Activated gamma-delta T cell treated with Interleukin-2 at 50 U/mL for 16 hours (primary cell): ENCODE measurements around the gene DUT.
"Not testable (repeated sequence)": the region's sequence is repeated elsewhere in the genome, so short reads cannot be mapped to it uniquely, and the experiment has no call there.

ENCODE experiments used
- DNase-seq: peaks from one replicate; pipeline ENCODE4 v3.0.0-alpha.2; 2020

The DUT gene

DNA sequence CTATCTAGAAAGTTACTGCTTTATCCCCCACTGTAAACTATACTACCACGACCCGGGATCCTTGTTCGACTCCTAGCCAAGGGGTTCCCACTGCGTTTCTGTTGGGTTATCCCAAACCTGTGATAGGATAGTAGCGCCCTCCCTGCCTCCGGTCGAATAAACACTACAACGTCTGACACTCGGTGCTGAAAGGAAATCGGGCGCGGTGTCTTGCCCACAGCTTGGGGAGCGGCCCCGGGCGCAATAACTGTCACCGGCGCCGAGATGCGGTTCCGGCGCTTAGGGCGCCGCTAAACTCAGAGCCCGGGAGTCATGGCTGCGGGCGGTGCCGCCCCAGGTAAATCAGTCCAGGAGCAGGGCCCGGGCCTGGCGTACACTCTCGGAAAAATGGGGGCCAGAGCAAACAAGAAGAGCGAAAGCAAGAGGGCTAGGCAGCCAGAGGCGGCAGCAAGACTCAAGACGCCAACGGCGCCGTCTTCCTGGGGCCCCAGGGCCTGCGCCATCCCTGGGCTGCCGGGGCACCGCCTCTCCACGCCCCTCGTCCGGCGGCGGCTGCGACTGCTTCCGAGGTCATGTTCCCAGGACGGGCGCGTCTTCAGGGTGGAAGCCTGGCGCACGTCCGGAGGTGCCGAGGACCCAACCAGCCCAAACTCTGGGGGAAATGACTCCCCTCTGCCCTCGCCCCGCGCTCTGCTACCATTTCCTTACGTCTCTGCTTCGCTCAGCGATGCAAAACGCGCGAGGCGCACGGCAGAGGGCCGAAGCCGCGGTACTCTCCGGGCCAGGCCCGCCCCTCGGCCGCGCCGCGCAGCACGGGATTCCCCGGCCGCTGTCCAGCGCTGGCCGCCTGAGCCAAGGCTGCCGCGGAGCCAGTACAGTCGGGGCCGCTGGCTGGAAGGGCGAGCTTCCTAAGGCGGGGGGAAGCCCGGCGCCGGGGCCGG lies at the start of gene DUT:
Gene DUT (plus strand): TSS at position 575 of the 941 bp plus-strand sequence. CDS start 87 bp downstream, at position 662.
- DNase-seq = peak; percentile 73

DNA sequence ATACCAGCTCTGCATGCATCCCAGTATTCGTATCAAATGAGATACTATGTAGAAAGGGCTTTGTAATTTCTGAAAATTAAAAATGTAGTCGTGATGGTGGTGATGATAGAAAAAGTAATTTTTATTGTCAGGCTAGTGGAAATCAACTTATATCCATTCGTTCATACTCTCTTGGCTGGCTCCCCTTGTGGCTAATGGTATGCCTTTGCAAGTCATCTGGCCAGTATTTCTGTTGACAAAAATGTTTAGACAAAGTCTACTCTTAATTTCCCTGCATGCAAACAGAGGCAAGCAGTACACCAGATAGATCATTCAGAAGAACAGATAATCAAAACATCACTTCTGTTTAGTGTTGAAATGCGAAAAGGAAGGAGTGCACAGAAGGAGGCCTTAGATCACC lies 49.6 kb upstream of the DUT start:
- no peak for DNase-seq

DNA sequence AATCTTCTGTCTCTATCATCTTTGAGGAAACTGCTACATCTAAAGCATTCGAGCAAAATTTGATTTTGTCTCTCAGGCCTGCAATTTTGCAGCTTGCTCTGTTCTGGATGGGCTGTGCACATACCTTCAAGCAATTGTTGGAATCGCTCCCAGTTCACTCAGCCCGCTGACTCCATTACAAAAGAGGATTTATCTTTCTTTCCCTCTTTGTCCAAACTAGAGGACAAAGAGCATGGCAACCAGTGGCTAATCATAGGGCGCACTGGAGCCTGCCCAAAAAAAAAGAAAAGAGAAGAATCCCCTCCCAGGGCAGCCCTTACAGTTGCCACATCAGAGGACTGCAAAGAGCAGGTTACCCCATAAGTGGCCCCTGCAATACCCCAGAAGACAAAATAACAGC lies 49.0 kb upstream of the DUT start:
- DNase-seq = no peak

DNA sequence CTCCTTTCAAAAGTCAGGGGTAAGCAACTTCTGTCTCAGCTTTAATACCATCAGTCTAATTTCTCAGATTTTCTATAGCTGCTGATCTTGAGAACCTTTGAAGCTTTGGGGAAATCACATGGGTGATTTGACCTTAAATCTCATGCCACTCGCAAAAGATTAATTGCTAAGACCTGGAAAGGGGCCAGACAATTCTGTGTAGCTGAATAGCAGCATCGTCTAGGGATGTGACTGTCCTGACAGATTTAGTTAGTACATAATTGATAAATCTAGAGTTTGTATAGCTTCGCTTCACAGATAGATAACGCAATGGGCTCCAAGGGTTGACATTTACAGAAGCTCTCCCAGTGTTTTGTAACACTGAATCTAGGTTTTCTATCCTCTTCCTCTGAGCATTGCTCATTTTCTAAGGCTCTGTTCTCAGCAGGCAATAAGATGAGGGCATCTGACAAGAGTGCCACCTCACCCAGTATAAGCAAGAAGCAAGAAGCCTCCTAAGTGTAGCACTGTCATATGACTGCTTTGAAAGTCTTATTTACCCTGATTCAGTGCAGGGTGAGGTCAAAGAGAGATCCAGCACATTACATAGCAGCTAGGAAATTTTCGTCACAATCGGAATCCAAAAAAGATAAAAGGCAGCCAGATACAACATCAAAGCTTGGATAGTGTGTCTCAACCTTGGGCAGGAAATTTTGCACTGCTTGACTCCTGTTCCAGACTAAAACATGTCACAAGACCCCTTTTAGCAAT lies 47.7 kb upstream of the DUT start:
- no peak for DNase-seq

DNA sequence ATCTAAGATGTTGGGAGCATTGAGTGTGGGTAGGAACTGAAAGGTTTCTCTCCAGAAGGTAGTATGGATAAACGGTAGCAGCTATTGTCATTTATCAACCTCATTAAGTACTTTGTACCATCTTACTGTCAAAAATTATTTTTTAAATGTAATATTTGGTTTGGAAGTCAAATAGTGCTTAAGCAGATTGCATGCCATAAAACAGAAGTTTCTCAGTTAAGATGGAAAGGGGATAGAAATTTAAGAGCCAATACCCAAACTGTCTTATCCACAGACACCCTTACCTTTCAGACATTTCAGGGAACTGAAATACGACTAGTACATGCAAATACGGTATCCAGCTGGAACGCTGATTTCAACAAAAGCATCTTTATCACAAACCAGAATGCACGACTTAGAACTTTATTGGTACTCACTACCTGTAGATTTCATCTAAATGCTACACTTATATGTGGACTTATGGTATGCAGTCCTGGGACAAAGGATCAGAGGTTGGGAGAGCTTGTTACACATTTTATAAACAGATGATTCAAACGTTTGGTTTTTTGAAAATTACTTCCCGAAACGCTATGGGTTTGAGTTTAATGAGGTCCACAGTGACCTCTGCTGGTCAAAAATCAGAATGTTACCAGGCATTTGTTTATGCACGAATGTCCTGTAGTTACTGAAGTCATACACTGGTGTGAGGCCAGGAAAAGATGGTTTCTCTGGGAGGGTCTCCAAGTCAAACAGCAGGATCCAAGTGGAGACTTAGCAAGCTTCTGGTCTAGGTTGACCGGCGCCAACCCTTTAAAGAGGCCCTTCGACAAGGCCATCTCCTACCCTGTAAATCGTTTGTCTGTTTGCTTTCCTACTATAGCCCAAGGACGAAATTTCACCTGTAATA lies 45.7 kb upstream of the DUT start:
- peak; percentile 22 for DNase-seq

DNA sequence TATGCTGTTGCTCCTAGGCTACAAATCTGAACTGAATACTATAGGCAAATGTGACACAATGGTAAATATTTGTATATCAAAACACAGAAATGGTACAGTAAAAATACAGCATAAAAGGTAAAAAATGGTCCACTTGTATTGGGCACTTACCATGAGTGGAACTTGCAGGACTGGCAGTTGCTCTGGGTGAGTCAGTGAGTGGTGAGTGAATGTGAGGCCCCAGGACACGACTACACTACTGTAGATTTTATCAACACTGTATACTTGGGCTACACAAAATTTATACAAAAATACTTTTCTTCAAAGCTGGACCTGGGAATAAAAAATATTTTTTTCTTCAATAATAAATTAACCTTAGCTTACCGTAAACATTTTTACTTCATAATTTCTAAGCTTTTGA lies 41.6 kb upstream of the DUT start:
- no peak for DNase-seq

DNA sequence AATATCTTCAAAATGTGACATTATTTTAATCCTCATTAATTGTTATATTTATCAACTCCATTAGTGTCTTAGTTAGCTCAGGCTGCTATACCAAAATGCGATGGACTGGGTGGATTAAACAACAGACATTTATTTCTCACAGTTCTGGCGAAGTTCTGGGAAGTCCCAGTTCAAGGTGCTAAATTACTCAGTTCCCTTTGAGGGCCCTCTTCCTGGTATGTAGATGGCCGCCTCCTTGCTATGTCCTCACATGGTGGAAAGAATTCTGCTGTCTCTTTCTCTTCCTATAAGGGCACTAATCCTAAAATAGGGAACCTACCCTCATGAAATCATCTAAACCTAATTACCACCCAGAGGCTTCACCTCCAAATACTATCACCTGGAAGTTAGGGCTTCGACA lies 38.8 kb upstream of the DUT start:
- DNase-seq = no peak

DNA sequence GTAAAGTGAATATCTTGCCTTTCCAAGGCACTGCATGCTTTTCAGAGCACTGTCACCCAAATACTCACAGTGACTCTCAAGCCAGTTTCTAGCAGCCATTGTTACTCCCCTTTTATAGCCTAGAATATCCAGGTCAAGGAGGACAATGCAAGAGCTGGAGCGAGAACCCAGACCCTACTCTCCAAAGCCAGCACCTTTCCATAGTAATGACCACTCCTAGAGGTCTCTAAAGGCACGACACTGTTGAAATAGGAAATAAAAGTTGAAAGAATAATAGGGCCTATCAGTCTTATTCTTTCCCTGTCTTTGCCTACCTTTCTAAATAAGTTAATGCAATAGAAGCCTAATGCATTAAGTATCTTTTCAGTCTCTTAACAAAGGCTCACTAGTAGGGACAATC lies 33.6 kb upstream of the DUT start:
- no peak for DNase-seq

DNA sequence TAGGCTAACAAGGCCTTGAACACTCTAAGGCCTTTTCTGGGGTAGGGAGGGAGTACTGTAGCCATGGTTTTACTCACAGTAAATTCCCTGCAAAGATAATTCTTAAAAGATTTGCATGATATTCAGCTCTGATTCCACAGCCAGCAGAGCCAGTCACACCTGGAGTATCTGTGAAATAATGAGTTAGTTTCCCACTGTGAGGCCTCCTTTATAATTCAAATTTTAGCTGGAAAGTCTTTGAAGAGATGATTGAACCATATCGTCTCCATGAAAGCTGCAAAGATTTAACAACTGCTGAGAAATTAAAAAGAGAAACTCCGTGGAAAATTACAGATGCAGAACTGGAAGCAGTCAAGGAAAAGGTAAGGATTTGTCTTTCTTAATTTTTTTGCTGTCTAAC lies 32.3 kb upstream of the DUT start:
- no peak for DNase-seq

DNA sequence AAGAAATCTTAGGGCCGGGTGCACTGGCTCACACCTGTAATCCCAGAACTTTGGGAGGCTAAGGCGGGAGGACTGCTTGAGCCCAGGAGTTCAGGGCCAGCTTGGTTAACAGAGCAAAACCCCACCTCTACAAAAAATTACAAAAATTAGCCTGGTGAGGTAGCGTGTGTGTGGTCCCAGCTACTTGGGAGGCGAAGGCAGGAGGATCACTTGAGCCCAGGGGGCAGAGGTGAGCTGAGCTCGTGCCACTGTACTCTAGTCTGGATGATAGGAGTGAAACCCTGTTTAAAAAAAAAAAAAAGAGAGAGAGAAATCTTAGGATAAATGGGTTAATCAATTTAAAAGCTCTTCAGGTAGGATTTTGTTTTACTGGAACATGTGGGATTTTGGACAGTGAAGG lies 31.2 kb upstream of the DUT start:
- DNase-seq = no peak

DNA sequence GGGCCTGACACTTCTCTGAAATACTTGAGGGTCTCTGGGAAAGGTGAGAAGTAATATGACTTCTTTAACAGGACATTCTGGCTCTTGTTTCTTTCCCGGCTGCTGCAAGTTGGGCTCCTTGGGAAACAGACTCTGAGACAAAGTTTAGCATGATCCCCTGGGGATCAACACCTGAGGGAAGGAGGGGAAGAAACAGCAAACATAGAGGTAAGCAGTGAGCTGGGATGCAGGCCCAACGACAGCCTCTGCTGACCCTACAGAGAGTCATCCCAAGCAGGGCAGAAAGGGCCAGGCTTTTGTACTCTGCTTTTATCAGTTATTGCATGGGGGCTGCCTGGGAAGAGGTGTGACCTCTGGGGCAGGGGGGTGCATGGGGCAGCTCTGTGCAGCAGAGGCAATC lies 26.8 kb upstream of the DUT start:
- DNase-seq = no peak

DNA sequence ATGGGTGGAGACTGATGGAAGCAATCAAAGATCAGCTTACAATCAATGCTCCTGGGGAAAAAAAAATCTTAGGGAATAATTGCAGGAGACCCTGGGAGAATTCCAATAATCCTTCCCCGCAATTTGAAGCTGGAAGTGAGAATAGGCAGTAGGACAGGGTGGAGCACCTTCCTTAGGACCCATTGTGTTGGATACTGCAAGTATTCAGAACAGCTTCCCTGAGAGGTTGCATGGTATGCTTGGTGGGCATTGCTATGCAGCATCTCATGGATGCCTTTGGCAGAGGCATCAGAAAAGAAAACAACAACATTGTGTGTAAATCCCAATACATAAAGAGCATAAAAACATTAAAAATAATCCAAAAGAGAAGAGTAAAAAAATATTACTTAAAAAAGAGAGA lies 24.6 kb upstream of the DUT start:
- no peak for DNase-seq

DNA sequence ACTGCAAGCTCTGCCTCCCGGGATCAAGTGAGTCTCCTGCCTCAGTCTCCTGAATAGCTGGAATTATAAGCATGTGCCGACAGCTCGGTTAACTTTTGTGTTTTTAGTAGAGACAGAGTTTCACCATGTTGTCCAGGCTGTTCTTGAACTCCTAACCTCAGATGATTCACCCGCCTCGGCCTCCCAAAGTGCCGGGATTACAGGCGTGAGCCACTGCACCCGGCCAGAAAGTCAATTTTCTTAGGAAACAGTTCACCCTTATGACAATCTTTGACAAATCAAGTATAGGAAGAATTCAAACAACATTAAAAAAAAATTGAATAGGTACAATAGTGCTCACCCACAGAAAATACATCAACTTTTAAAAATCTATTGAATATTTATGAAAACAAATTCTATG lies 23.6 kb upstream of the DUT start:
- DNase-seq = no peak

DNA sequence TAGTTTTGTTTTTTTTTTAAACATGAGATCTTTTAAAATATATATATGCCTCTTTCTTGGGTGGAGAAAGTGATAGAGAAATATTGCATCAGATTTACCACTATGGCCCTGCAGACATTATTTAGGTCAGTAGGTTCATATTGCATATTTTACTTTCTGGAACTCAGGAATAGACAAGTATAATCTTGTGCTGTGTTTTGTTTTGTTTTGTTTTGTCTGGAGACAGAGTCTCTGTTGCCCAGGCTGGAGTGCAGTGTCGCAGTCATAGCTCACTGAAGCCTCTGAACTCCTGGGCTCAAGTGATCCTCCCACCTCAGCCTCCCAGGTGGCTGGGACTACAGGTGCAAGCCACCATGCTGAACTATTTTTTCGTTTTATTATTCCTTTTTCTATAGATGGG lies 21.5 kb upstream of the DUT start:
- no peak for DNase-seq

DNA sequence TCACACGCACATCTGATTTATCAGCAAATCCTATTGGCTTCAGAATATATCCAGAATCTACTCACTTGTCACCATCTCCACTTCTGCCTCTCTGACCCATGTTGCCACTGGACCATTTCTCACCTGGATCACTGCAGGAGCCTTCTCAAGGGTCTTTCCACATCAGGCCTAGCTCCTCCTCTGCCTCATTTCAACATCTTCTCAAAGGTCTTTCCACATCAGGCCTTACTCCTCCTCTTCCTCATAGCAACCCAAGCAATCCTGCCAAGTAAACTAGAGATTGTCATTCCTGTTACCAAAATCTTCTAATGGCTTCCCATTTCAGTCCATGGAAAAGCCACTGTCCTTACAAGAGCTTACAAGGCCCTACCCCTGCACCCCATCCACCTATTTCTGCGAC lies 18.0 kb upstream of the DUT start:
- DNase-seq = no peak

DNA sequence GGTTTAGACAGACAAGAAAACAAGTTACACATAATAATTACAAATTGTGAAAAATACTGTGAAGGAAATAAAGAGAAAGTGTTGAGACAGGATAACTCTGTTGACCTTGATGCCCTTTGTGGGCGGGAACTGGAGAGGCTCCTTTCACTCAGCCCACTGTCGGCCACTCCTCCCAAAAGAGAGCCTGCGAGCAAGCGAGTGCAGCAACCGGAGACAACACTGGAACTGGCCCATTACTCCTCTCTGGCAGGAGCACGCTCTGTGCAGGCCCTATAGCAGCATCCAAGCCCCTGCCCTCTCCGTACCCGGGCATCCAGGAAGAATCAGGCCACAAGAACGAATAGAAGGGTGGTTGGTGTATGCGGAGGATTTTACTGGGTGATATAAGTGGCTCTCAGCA lies 16.2 kb upstream of the DUT start:
- DNase-seq = no peak

DNA sequence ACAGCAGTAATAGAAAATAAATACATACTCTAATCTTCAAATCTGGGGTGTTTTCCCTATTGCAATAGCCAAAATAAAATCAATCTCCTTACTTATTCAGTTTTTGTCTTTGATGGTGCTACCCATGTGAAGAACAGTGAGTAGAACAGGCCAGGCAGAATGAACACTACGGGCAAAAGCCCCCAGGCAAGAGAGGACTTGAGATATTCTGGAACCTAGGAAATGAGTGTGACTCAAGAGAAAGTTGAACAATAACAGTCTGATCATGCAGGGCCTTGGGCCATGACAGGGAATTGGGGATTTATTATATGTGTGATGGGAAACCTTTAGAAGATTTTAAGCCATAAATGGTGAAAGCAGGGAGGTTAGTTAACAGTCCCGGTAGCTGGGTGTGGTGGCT lies 14.0 kb upstream of the DUT start:
- DNase-seq = no peak

DNA sequence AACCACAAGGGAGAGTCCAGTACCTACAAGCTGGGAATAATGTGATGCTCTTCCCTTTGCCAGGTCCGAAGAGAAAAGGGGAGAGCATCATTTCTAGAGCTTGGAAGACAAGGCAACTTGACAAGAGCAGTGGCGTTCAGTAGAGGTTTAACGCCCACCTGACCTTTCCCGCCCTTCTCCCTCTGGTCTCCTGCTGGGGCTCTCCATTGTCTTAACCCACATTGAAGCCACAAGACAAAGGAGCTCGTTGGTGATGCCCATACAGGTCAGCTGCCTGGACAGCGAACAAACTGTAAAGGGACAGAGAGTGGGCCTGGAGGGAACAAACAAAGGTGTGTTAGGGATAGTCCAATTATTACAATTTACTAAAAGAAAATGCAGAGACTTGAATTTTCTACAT lies 13.1 kb upstream of the DUT start:
- DNase-seq = no peak

DNA sequence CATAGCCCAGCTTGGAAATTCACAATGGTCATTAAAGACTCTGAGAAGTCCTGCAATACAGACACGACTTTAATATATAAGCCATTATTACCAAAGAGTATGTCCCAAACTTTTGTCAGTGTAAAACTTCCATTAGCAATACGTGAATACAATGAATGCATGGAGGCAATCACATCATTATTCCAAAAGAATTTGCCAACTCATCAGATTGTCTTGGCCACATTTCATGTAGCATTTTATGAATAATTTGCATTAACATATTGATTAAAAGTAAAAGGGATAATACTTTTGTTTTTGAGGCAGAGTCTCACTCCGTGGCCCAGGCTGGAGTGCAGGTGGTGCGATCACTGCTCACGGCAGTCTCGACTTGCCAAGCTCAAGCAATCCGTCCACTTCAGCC lies 7.9 kb upstream of the DUT start:
- DNase-seq = no peak

DNA sequence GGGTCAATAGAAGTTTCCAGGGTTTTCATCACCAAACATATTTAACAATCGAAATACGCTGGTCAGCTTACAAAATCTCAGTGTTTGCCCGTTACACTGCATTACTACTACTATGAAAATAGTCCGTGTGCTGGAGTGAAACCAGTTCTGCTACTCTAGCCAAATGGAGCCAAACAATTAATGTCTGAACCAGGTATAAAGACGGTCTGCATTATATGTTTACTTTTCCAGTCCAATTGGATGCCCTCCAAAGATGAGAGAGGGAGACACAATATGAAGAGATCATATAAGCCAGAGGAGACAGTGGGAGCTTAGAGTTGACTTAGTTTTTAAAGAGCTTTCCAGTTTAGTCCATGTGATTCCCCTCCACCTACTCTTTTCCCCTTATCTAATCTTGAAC lies 6.3 kb upstream of the DUT start:
- no peak for DNase-seq

DNA sequence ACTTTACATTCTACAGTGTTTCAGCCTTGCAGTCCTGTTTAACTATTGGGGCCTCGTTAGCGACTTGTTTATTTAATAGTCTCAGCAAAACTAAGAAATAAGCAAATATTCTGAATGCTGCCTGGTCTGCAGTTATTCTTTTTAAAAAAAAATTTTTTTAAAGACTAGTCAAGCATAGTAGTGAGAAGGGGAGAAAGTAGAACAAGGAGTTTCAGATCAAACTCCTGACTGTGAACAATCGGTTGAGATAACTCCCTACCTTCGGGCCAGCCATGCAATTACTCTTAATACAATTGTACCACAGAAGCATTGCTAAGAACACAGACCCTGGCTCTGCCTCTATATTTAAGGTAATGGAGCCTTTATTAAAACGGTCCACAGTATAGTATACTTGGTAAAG lies 5.8 kb upstream of the DUT start:
- no peak for DNase-seq

DNA sequence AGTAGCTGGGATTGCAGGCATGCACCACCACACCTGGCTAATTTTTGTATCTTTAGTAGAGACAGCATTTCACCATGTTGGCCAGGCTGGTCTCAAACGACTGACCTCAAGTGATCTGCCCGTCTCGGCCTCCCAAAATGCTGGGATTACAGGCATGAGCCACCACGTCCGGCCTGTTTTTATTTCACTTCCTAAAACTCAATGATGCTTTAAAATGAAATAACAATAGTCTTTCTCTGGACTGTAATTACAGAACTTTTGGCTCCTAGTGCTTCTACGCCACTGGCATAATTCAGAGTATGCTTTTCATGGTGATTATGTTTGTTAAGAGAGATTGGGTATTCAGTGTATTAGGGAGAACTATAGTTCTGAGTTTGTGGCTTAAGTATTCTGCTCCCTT lies 5.0 kb upstream of the DUT start:
- not testable (repeated sequence) for DNase-seq

DNA sequence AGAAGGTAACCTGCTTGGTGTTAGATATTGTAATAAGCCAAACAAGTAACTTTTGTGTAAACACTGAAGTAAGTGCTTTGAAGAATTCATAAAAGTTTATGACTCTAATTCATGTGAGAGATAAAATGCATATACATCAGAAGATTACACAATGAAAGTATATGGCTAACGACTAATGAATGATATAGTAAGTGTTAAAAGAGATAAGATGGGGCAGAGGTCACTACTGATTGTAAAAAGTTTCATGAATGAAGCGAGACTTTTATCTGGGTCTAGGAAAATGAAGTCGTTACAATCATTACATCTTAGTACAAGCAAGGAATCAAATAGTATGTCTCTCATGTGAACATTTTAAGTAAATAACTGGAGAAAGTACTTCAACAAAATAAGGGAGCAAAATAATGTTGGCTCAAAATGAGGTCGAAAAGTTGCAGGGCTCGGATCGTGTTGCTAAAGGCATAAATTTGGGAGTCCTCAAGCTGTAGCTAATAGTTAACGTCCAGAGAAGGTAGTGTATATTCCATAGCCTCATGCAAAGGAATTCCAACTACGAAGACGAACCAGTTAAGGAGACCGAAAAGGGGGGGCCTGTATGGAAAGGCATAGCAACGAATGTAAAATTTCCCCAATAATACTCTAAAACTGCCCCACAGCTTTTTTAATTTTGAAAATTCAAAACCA lies 984 bp upstream of the DUT start:
- DNase-seq = no peak
